K562 (cell line): Measurements from ENCODE around the gene COMMD1.

Experiments used
- CREB1 ChIP-seq, 2 experiments: sonication (generic) in 1 of 2; formaldehyde crosslinking in 1 of 2; IDR thresholded peaks; 2 replicates each; pipeline versions ENCODE4 v1.6.1 to v1.8.0; 2012 to 2022; ENCODE audit warnings: inconsistent platforms in 1 of 2, mild to moderate bottlenecking in 1 of 2, missing genetic modification reagents in 1 of 2, moderate library complexity in 1 of 2
- L3MBTL2 ChIP-seq: fragments of 450-650 bp; IDR thresholded peaks from 2 replicates; pipeline ENCODE4 v1.6.1; 2016; ENCODE audit warnings: mild to moderate bottlenecking, moderate library complexity
- POLR3A ChIP-seq: IDR thresholded peaks from 2 replicates; pipeline ENCODE4 v1.6.1; 2011; ENCODE audit warnings: borderline replicate concordance, mild to moderate bottlenecking, moderate library complexity; ENCODE audit not compliant: insufficient read length, insufficient read depth; ENCODE audit errors: extremely low read depth
- TGIF2 ChIP-seq: sonication (generic); formaldehyde crosslinking; IDR thresholded peaks from 2 replicates; pipeline ENCODE4 v1.8.1; 2022; ENCODE audit warnings: mild to moderate bottlenecking, missing genetic modification reagents, moderate library complexity
- ZNF212 ChIP-seq: fragments of 450-650 bp; formaldehyde crosslinking; IDR thresholded peaks from 2 replicates; pipeline ENCODE4 v1.4.0; 2020; ENCODE audit warnings: mild to moderate bottlenecking
- ZNF232 ChIP-seq: sonication (generic); formaldehyde crosslinking; IDR thresholded peaks from 2 replicates; pipeline ENCODE4 v1.8.0; 2022; ENCODE audit warnings: mild to moderate bottlenecking, missing genetic modification reagents
- ZNF707 ChIP-seq: fragments of 250-450 bp; sonication (Bioruptor Pico); conservative IDR thresholded peaks from 2 replicates; pipeline ENCODE4 v1.8.0; 2022; ENCODE audit warnings: inconsistent platforms, mild to moderate bottlenecking, moderate library complexity
- TF ChIP-seq, protein P1 (sequence below): fragments of 450-650 bp; IDR thresholded peaks from 2 replicates; pipeline ENCODE4 v1.6.1; 2016
- TF ChIP-seq, protein P2 (sequence below), 2 experiments: fragments of 450-650 bp; formaldehyde crosslinking in 1 of 2; IDR thresholded peaks; 2 replicates each; pipeline versions ENCODE4 v1.4.0 to v1.6.1; 2014 to 2020; ENCODE audit warnings: mild to moderate bottlenecking in 2 of 2, borderline replicate concordance in 1 of 2, low read depth in 1 of 2
- TF ChIP-seq, protein P3 (sequence below), 2 experiments: fragments of 450-650 bp; IDR thresholded peaks; 2 replicates each; pipeline ENCODE4 v1.6.1; 2016
- TF ChIP-seq, protein P4 (sequence below), 3 experiments: IDR thresholded peaks in 2 of 3; conservative IDR thresholded peaks in 1 of 3; 2 replicates each; pipeline ENCODE4 v1.5.1; 2011 to 2012; ENCODE audit warnings: low read length in 3 of 3, mild to moderate bottlenecking in 3 of 3, control low read depth in 2 of 3, improper control_type of control experiment in 1 of 3, inconsistent platforms in 1 of 3, low read depth in 1 of 3, mixed read lengths in 1 of 3, moderate library complexity in 1 of 3; ENCODE audit not compliant: insufficient read depth in 2 of 3
- TF ChIP-seq, protein P5 (sequence below): sonication (generic); formaldehyde crosslinking; IDR thresholded peaks from 2 replicates; pipeline ENCODE4 v1.8.1; 2023; ENCODE audit warnings: mild to moderate bottlenecking, missing genetic modification reagents
- TF ChIP-seq, protein P6 (sequence below): sonication (generic); formaldehyde crosslinking; IDR thresholded peaks from 2 replicates; pipeline ENCODE4 v1.9.0; 2022; ENCODE audit warnings: mild to moderate bottlenecking, missing genetic modification reagents

DNA sequence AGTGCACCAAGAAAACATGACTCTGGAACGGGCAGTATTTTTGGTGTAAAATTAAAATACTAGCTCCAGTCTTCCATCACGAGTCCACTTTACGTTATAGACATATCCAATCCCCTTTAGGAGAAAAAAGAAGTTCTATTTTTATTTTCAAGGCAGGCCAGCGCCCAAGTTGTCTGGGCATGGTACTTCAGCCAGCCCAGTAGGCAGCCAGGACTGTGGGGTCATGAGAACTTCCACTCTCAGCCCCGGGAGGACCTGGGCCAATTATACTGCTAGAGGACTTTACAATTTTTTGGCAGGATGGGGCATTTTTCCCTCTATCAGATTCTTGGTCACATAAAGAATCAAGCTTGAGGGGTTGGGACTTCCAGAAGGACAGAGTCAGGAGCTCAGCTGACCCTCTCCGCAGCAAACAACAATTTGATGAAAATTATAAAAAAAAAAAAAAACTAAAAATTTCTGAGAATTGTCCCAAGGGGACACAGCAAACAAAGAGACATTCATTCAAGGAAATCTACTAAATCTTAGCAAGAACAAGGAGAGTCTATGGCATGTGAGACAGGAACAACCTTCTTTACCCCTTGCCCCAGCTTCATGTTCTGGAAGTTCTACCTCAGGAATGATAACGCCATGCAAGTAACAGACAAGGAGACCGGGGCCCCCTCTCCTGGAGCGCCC lies 253.1 kb downstream of the COMMD1 start:
- TF ChIP-seq, protein P1, sequence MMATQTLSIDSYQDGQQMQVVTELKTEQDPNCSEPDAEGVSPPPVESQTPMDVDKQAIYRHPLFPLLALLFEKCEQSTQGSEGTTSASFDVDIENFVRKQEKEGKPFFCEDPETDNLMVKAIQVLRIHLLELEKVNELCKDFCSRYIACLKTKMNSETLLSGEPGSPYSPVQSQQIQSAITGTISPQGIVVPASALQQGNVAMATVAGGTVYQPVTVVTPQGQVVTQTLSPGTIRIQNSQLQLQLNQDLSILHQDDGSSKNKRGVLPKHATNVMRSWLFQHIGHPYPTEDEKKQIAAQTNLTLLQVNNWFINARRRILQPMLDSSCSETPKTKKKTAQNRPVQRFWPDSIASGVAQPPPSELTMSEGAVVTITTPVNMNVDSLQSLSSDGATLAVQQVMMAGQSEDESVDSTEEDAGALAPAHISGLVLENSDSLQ = no peak
- TF ChIP-seq, protein P2, sequence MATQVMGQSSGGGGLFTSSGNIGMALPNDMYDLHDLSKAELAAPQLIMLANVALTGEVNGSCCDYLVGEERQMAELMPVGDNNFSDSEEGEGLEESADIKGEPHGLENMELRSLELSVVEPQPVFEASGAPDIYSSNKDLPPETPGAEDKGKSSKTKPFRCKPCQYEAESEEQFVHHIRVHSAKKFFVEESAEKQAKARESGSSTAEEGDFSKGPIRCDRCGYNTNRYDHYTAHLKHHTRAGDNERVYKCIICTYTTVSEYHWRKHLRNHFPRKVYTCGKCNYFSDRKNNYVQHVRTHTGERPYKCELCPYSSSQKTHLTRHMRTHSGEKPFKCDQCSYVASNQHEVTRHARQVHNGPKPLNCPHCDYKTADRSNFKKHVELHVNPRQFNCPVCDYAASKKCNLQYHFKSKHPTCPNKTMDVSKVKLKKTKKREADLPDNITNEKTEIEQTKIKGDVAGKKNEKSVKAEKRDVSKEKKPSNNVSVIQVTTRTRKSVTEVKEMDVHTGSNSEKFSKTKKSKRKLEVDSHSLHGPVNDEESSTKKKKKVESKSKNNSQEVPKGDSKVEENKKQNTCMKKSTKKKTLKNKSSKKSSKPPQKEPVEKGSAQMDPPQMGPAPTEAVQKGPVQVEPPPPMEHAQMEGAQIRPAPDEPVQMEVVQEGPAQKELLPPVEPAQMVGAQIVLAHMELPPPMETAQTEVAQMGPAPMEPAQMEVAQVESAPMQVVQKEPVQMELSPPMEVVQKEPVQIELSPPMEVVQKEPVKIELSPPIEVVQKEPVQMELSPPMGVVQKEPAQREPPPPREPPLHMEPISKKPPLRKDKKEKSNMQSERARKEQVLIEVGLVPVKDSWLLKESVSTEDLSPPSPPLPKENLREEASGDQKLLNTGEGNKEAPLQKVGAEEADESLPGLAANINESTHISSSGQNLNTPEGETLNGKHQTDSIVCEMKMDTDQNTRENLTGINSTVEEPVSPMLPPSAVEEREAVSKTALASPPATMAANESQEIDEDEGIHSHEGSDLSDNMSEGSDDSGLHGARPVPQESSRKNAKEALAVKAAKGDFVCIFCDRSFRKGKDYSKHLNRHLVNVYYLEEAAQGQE (IDR thresholded peaks at IDR 0.05; ENCODE audit: borderline replicate concordance) = no peak
- TF ChIP-seq, protein P2 (CRISPR knock-in tag; IDR thresholded peaks at IDR 0.05; ENCODE audit: low read depth) = no peak
- TF ChIP-seq ZNF707 (no peak), POLR3A (no peak), ZNF212 (CRISPR knock-in tag) (no peak), TGIF2 (CRISPR knock-in tag) (no peak), L3MBTL2 (no peak), ZNF232 (CRISPR knock-in tag) (no peak), CREB1 (IDR thresholded peaks at IDR 0.05) (no peak), CREB1 (CRISPR knock-in tag; IDR thresholded peaks at IDR 0.05) (no peak)
- TF ChIP-seq, protein P3, sequence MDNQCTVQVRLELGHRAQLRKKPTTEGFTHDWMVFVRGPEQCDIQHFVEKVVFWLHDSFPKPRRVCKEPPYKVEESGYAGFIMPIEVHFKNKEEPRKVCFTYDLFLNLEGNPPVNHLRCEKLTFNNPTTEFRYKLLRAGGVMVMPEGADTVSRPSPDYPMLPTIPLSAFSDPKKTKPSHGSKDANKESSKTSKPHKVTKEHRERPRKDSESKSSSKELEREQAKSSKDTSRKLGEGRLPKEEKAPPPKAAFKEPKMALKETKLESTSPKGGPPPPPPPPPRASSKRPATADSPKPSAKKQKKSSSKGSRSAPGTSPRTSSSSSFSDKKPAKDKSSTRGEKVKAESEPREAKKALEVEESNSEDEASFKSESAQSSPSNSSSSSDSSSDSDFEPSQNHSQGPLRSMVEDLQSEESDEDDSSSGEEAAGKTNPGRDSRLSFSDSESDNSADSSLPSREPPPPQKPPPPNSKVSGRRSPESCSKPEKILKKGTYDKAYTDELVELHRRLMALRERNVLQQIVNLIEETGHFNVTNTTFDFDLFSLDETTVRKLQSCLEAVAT (IDR thresholded peaks at IDR 0.05) = no peak
- TF ChIP-seq, protein P4, sequence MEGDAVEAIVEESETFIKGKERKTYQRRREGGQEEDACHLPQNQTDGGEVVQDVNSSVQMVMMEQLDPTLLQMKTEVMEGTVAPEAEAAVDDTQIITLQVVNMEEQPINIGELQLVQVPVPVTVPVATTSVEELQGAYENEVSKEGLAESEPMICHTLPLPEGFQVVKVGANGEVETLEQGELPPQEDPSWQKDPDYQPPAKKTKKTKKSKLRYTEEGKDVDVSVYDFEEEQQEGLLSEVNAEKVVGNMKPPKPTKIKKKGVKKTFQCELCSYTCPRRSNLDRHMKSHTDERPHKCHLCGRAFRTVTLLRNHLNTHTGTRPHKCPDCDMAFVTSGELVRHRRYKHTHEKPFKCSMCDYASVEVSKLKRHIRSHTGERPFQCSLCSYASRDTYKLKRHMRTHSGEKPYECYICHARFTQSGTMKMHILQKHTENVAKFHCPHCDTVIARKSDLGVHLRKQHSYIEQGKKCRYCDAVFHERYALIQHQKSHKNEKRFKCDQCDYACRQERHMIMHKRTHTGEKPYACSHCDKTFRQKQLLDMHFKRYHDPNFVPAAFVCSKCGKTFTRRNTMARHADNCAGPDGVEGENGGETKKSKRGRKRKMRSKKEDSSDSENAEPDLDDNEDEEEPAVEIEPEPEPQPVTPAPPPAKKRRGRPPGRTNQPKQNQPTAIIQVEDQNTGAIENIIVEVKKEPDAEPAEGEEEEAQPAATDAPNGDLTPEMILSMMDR (IDR thresholded peaks at IDR 0.05 in 2 of 3, conservative IDR thresholded peaks at IDR 0.05 in 1 of 3; ENCODE audit: insufficient read depth in 2 of 3, low read depth in 1 of 3, low read length in 3 of 3) = no peak
- TF ChIP-seq, protein P5, sequence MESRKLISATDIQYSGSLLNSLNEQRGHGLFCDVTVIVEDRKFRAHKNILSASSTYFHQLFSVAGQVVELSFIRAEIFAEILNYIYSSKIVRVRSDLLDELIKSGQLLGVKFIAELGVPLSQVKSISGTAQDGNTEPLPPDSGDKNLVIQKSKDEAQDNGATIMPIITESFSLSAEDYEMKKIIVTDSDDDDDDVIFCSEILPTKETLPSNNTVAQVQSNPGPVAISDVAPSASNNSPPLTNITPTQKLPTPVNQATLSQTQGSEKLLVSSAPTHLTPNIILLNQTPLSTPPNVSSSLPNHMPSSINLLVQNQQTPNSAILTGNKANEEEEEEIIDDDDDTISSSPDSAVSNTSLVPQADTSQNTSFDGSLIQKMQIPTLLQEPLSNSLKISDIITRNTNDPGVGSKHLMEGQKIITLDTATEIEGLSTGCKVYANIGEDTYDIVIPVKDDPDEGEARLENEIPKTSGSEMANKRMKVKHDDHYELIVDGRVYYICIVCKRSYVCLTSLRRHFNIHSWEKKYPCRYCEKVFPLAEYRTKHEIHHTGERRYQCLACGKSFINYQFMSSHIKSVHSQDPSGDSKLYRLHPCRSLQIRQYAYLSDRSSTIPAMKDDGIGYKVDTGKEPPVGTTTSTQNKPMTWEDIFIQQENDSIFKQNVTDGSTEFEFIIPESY = no peak
- TF ChIP-seq, protein P6, sequence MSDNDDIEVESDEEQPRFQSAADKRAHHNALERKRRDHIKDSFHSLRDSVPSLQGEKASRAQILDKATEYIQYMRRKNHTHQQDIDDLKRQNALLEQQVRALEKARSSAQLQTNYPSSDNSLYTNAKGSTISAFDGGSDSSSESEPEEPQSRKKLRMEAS (CRISPR knock-in tag) = no peak
